HT-29 (cell line): Measurements from ENCODE around the gene GLB1L3. TPM values are rescaled to one million over a fixed set of nuclear protein-coding genes. Genes with fewer than 3 reads are reported as not detected.
"Not testable (repeated sequence)": the region's sequence is repeated elsewhere in the genome, so short reads cannot be mapped to it uniquely, and the experiment has no call there.

ENCODE experiments used
- DNase-seq: peaks from one replicate; pipeline ENCODE4 v3.0.0-alpha.2; 2015; ENCODE audit warnings: low spot score
- total RNA-seq: library from RNA; depleted of rRNA; stranded (reverse); fragments of >200 nt; shearing (Covaris generic); gene quantifications from 2 replicates; pipeline ENCODE4 v1.2.3, GENCODE V29; 2014

GLB1L3 gene
- total RNA-seq, 1 experiment from 2014 or later: not detected

- DNase-seq: peak; percentile 17
Measured at GRCh38 chr11:134252346-134253187, 23.6 kb upstream of the GLB1L3 start.

- peak; percentile 97 for DNase-seq
Measured at GRCh38 chr11:134253188-134253993, 22.8 kb upstream of the GLB1L3 start, which contains the start of the genes ACAD8 and THYN1. ACAD8 (plus strand) TSS chr11:134253568; CDS start chr11:134253601, 33 bp downstream. THYN1 (minus strand) TSS chr11:134253352; CDS start chr11:134252882, 470 bp downstream.

- no peak for DNase-seq
Measured at GRCh38 chr11:134254433-134255183, 21.6 kb upstream of the GLB1L3 start.

GRCh38 chr11:134255184-134255561, 21.0 kb upstream of the GLB1L3 start:
- DNase-seq: not testable (repeated sequence)

- no peak for DNase-seq
Measured at GRCh38 chr11:134257101-134257500, 19.1 kb upstream of the GLB1L3 start.

GRCh38 chr11:134258577-134258976, 17.6 kb upstream of the GLB1L3 start:
- DNase-seq: no peak

GRCh38 chr11:134260503-134260902, 15.7 kb upstream of the GLB1L3 start:
- no peak for DNase-seq

- DNase-seq: no peak
Measured at GRCh38 chr11:134260983-134261382, 15.2 kb upstream of the GLB1L3 start.

GRCh38 chr11:134261626-134262488, 14.3 kb upstream of the GLB1L3 start:
- DNase-seq: peak; percentile 65

- DNase-seq: no peak
Measured at GRCh38 chr11:134264966-134265764, 11.0 kb upstream of the GLB1L3 start.

GRCh38 chr11:134266440-134266839, 9.7 kb upstream of the GLB1L3 start:
- DNase-seq: no peak

GRCh38 chr11:134266841-134267251, 9.3 kb upstream of the GLB1L3 start:
- DNase-seq: peak; percentile 79

- no peak for DNase-seq
Measured at GRCh38 chr11:134267461-134267860, 8.7 kb upstream of the GLB1L3 start.

- DNase-seq: no peak
Measured at GRCh38 chr11:134267966-134268365, 8.2 kb upstream of the GLB1L3 start.

- peak; percentile 62 for DNase-seq
Measured at GRCh38 chr11:134270250-134270714, 5.9 kb upstream of the GLB1L3 start.

GRCh38 chr11:134271978-134272377, 4.2 kb upstream of the GLB1L3 start:
- DNase-seq: no peak

- no peak for DNase-seq
Measured at GRCh38 chr11:134272381-134273316, 3.5 kb upstream of the GLB1L3 start.

GRCh38 chr11:134273317-134273712, 2.9 kb upstream of the GLB1L3 start:
- no peak for DNase-seq

GRCh38 chr11:134275188-134275533, 1.0 kb upstream of the GLB1L3 start:
- no peak for DNase-seq
